Dermis blood vessel endothelial cell (primary cell): ENCODE measurements around the gene SV2B. TPM values are rescaled to one million over a fixed set of nuclear protein-coding genes. Genes with fewer than 3 reads are reported as not detected.
A peak's percentile ranks its signal among the peaks of the same experiment; 100 is the strongest.

Experiments used
- DNase-seq: peaks from one replicate; pipeline ENCODE4 v3.0.0; 2010
- total RNA-seq: library from RNA; depleted of rRNA; stranded (reverse); fragments of >200 nt; gene quantifications from 2 replicates; pipeline ENCODE4 v1.2.3, GENCODE V29; 2014

The SV2B gene
- total RNA-seq, 1 donor from 2014 or later: 2.6 TPM

- DNase-seq: no peak
Observed at GRCh38 chr15:91192690-91193377, 92.8 kb downstream of the SV2B start.

- DNase-seq: no peak
Observed at GRCh38 chr15:91193378-91193720, 93.3 kb downstream of the SV2B start.

GRCh38 chr15:91196127-91196526, 96.1 kb downstream of the SV2B start:
- no peak for DNase-seq

- no peak for DNase-seq
Observed at GRCh38 chr15:91196768-91197167, 96.7 kb downstream of the SV2B start.

GRCh38 chr15:91199511-91199910, 99.5 kb downstream of the SV2B start:
- DNase-seq: no peak

DNA sequence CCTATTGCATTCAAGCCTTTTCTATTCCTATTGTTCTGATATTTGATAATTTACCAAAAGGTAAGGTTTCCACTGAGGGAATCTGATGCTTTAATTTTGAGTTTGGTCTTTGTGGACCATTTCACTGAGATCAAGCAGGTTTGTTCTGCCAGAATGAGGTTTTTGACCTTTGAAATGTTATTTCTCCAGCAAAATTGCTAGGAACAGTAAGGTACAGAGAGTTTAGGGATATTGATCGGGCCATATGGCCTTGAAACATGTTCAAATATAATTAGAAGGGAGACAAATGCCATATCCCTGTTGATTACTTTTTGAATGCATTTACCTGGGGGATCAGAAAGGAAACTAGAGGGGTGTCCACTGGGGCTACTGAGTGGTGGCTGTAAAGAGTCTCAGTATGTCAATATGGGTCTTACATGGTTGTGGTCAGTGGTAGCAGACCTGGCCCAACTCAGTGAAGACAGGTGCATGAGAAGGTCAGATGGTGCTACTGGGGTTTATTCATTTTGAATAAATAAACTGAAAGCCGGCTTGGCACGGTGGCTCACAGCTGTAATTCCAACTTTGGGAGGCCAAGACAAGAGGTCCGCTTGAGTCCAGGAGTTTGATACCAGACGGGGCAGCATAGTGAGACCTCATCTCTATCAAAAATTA, 100.2 kb downstream of the SV2B start:
- no peak for DNase-seq

DNA sequence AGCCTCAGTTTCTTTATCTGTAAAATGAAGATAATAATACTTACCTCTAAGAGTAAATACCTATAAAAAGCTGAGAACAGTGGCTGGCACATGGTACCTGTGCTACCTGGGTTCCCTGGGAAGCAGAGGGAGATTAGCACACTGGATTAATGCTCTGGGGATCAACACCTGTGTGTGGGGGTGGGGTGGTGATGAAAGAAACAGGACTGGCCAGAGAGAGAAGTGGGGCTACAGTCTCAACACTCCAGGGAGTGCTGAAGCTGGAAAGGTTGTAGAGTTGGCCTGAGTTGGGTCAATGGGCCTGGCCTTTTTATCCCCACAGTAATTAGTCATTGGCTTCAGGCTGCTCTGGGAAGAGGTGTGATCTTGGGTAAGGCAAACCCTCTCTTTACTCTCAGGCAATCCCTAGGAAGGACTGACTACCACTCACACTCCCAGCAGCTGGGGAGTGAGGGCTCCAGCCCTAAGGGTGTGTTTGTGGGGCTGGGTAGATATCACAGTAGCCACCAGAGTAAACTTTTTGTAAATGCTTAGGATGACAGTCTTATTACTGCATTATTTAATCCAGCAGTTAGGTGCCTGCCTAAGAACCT, 102.5 kb downstream of the SV2B start:
- DNase-seq: no peak

GRCh38 chr15:91203619-91204203, 103.7 kb downstream of the SV2B start:
- DNase-seq: no peak

GRCh38 chr15:91208371-91208770, 108.3 kb downstream of the SV2B start:
- DNase-seq: no peak

- no peak for DNase-seq
Observed at GRCh38 chr15:91209318-91209717, 109.3 kb downstream of the SV2B start.

GRCh38 chr15:91209726-91210125, 109.7 kb downstream of the SV2B start:
- no peak for DNase-seq

DNA sequence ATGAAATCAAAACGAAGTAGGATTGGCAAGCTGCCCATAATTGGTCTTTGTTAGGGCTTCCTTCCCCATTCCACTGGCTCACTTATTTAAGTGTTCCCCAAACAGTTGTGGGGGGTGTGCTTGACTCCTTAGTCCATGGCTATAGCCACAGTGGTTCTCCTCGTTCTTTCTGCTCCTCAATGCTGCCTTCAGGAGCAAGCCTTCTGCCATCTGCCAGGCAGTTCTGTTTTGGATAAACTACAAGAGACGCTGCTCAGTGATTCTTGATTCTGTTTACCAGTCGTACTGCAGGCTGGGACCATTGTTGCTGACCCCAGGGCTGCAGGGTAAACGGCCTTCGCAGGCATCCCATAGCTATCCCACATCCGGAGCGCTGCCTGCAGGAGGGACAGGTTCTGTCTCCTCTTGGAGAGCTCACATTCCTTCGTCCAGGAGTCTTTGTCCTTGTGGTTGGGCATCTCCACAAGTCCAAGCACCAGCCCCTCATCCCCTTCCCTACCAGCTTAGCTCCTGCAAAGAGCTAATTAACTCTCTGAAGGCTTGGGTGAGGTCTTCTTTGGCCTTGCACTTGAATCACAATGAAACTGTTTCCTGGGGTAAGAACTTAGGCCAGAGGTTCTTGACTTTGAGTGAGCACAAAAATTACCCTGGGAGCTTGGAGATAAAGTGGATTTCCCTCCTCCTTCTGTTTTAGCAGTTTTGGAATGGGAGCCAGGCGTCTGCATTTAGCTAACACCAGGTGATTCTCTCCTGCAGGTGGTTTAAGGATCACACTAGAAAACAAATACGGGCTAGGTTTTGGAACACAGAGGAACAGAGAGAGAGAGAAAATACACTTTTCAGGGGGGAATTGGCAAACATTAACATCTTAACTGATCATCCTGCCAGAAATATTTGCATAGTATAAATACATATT, 114.9 kb downstream of the SV2B start:
- peak; percentile 28 for DNase-seq

GRCh38 chr15:91216000-91216399, 115.9 kb downstream of the SV2B start:
- no peak for DNase-seq

- DNase-seq: no peak
Observed at GRCh38 chr15:91219206-91219605, 119.1 kb downstream of the SV2B start.

- no peak for DNase-seq
Observed at GRCh38 chr15:91222052-91222451, 122.0 kb downstream of the SV2B start.

DNA sequence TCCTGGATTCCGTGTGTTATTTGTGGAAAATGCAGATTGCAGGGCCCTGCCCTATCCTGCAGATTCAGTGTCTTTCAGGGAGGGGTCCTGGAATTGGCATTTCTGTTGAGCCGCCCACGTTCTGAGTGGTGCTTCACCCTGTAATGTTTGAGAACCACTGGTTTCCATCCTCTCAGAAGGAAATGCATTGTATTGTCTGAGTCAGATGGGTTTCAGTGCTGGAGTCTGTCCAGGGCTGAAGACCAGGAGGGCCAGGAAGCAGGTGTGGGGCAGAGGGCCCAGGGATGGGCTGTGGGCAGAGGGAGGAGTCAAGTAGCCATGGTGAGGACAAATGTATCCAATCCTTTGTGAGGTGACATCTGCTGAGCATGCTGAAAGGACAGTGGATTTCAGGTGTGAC, 123.8 kb downstream of the SV2B start:
- DNase-seq: peak; percentile 52

- DNase-seq: peak; percentile 74
Observed at GRCh38 chr15:91224755-91225380, 124.8 kb downstream of the SV2B start.

DNA sequence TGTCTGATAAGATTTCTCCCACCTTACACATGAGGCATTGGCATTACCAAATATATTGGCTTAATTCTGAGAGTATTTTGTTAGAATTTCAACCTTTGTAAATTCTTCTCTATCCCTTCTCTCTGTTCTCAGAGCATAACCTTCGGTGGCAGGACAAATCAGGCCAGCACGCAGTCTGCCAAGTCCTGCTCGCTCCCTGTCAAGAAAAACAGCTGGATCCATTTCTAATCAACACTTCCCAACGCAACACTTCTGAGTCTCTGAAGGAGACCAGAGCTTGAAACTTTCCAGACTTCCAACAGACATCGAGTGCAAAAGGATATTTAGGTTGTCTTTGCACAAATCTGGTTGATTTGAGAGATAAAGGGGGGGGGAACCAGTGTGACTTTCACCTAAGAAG, 125.7 kb downstream of the SV2B start:
- no peak for DNase-seq

GRCh38 chr15:91227117-91227516, 127.1 kb downstream of the SV2B start:
- DNase-seq: no peak

GRCh38 chr15:91227766-91228165, 127.7 kb downstream of the SV2B start:
- DNase-seq: no peak

DNA sequence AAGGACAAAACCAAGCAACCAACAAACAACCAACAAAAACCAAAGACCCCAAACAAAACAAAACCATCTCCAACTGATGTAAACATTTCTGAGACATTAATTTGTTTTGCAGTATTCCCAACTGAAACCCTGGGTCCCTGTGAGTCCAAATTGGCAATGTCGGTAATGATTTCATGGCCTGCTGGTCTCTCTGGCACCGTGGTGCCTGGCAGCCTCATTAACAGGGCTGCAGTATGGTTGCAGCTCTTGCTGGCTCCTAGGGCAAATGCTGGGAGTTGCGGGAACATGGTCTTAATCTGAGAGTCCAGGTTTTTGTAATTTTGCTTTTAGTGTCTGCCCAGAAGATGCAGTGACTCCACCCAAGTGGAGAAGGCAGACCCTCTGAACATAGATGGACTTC, 128.3 kb downstream of the SV2B start:
- DNase-seq: no peak

DNA sequence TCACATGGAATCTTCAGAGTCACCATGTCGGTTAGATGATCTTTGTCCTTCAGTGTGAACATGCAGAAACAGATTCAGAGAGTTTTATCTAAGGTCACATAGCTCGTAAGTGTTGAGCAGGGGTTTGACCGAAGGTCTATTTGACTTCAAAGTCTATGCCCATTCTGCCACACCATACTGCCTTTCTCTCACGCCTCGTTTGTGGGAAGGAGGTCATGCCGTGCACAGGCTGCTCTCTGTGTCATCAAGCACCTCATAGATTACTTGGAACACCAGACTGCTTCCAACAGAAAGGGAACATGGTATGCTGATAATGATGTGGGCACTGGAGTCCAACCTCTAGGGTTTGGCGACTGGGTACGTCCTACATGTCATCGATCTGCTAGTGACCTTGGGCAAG, 128.8 kb downstream of the SV2B start:
- DNase-seq: no peak
